NCI-H2196 treated with DMSO at 0.1 percent for 48 hours (cell line): Measurements from ENCODE around the gene DDIAS.
"Not testable (repeated sequence)": the region's sequence is repeated elsewhere in the genome, so short reads cannot be mapped to it uniquely, and the experiment has no call there.

ENCODE experiments used
- DNase-seq: peaks from one replicate; lab custom pipeline; 2025; ENCODE audit not compliant: unreplicated experiment; lab: John Stamatoyannopoulos, UW

DDIAS gene

DNA sequence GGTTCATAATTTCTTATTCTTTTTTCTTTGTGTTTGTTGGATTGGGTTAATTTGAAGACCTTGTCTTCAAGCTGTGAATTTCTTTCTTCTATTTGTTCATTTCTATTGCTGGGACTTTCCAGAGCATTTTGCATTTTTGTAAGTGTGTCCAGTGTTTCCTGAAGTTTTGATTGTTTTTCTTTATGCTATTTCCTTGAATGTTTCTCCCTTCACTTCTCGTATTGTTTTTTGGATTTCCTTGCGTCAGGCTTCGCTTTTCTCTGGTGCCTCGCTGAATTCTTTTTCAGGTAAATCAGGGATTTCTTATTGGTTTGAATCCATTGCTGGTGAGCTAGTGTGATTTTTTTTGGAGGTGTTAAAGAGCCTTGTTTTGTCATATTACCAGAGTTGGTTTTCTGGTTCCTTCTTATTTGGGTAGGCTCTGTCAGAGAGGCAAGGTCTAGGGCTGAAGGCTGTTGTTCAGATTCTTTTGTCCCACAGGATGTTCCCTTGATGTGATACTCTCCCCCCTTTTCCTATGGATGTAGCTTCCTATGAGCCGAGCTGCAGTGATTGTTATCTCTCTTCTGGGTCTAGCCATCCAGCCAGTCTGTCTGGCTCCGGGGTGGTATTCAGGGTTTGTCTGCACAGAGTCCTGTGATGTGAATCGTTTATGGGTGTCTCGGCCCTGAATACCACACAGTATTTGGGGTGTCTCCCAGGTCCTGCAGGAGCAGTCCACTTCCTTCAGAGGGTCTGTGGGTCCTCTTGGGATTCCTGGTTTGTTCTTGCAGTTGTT lies 21.0 kb downstream of the DDIAS start:
- DNase-seq, result not testable (repeated sequence)

GRCh38 chr11:82924522-82925224 lies 23.1 kb downstream of the DDIAS start:
- no peak for DNase-seq

DNA sequence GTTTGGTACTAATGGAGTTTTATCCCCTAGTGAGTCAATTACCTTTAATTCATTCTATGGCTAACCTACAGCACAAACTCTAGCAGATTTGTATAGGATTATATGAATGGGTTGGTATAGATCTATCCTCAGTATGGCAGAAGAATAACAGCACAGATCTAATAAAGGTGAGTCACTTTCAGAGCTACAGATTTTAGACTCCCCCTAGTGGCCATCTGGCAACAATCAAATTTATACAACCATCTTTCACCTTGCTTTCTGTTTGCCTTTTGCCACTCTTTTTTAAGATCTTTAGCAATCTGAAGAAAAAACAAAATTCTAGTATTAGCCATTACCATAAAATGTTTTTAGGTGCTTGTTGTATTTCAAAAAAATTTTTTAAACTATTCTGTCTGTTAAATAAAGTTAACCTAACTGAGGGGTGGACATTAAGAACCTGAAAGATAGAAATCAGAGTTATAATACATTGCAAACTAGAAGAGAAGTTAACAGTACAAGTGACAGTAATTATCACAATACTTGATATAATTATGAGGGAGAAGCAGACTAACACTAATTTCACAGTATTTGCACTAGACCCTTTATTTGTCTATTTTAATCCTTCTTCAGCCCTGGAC lies 25.8 kb downstream of the DDIAS start:
- peak; percentile 61 for DNase-seq

- DNase-seq, result no peak
These were observed 27.6 kb downstream of the DDIAS start for GRCh38 chr11:82929121-82929520.

- DNase-seq, result no peak
These were observed 28.7 kb downstream of the DDIAS start for GRCh38 chr11:82930229-82930628.

GRCh38 chr11:82930734-82931133 lies 29.2 kb downstream of the DDIAS start:
- DNase-seq, result no peak

GRCh38 chr11:82932564-82932963 lies 31.0 kb downstream of the DDIAS start:
- no peak for DNase-seq

- no peak for DNase-seq
These were observed 34.7 kb downstream of the DDIAS start for GRCh38 chr11:82936261-82936660.

- no peak for DNase-seq
These were observed 36.0 kb downstream of the DDIAS start for GRCh38 chr11:82937554-82937953.

- no peak for DNase-seq
These were observed 37.9 kb downstream of the DDIAS start for GRCh38 chr11:82939456-82939855.

DNA sequence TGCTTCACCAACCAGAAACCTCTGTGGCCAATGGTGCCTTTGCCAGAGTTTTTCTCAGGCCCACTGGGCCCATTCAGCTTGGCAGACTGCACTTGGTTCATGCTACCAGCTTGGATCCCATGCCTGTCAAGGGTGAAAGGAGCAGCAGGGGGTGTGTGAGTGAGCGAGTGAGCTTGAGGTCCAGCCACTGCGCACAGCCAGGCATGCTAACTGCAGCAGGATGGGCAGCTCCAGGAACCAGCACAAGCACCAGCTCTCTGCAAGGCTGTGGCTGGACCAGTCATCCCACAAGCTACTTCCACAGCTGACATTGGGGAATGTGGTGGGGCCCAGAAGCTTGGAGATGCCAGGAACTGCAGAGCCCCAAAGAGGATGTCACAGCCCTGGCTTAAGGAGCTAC lies 40.8 kb downstream of the DDIAS start:
- no peak for DNase-seq

GRCh38 chr11:82943430-82943829 lies 41.9 kb downstream of the DDIAS start:
- not testable (repeated sequence) for DNase-seq

- DNase-seq, result no peak
These were observed 42.7 kb downstream of the DDIAS start for GRCh38 chr11:82944198-82944597.

DNA sequence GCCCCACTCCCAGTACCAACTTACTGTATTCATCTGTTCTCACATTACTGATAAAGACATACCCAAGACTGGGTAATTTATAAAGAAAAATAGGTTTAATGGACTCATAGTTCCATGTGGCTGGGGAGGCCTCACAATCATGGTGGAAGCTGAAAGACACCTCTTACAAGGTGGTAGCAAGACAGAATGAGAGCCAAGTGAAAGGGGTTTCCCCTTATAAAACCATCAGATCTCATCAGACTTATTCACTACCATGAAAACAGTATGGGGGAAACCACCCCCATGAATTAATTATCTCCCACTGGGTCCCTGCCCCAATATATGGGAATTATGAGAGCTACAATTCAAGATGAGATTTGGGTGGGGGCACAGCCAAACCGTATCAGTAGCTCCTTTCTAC lies 43.5 kb downstream of the DDIAS start:
- not testable (repeated sequence) for DNase-seq

- DNase-seq, result no peak
These were observed 44.1 kb downstream of the DDIAS start for GRCh38 chr11:82945682-82946081.

- no peak for DNase-seq
These were observed 47.8 kb downstream of the DDIAS start for GRCh38 chr11:82949352-82949751.

- not testable (repeated sequence) for DNase-seq
These were observed 49.0 kb downstream of the DDIAS start for GRCh38 chr11:82950502-82950901.

DNA sequence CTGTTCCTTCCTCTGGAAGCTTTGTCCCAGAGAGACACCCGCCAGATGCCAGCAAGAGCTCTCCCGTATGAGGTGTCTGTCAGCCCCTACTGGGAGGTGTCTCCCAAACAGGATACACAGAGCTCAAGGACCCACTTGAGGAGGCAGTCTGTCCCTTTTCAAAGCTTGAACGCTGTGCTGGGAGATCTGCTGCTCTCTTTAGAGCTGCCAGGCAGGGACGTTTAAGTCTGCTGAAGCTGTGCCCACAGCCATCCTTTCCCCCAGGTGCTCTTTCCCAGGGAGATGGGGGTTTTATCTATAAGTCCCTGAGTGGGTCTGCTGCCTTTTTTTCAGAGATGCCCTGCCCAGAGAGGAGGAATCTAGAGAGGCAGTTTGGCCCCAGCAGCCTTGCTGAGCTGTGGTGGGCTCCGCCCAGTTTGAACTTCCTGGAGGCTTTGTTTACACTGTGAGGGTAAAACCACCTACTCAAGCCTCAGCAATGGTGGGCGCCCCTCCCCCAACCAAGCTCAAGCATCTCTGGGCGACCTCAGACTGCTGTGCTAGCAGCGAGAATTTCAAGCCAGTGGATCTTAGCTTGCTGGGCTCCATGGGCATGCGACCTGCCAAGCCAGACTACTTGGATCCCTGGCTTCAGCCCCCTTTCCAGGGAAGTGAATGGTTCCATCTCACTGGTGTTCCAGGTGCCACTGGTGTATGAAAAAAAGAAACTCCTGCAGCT lies 54.4 kb downstream of the DDIAS start:
- DNase-seq, result not testable (repeated sequence)

- no peak for DNase-seq
These were observed 58.6 kb downstream of the DDIAS start for GRCh38 chr11:82959987-82960778.

DNA sequence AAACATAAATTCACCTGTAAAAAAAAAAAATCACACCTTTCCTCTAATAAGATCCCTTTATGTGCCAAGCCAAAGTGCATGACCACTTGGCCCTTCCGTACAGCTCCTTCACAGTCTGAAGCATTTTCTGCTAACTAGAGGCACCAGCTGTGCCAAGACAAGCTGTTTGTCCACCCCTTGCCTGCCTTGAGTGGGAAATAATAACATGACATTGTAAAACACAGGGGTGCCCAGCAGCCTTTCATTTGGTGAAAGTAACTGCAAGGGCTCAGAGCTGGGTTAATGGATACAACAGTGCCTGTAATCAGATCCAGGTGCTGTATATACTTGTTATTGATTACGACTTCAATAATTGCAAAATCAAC lies 59.2 kb downstream of the DDIAS start:
- no peak for DNase-seq

DNA sequence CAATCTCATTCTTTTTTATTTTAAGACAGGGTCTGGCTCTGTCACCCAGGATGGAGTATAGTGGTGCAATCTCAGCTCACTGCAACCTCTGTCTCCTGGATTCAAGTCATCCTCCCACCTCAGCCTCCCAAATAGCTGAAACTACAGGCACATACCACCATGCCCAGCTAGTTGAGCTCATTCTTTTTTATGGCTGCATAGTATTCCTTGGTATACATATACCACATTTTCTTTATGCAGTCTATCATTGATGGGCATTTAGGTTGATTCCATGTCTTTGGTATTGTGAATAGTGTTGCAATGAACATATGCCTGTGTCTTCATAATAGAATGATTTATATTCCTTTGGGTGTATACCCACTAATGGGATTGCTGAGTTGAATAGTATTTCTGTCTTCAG lies 60.5 kb downstream of the DDIAS start:
- not testable (repeated sequence) for DNase-seq
